NK-92 (cell line): ENCODE results near the gene ROR2.

ENCODE experiments used
- DNase-seq: peaks from one replicate; lab custom pipeline; 2025; ENCODE audit not compliant: unreplicated experiment; lab: John Stamatoyannopoulos, UW

ROR2 gene

GRCh38 chr9:91589101-91589553 is 360.9 kb downstream of the ROR2 start:
- no peak for DNase-seq

DNA sequence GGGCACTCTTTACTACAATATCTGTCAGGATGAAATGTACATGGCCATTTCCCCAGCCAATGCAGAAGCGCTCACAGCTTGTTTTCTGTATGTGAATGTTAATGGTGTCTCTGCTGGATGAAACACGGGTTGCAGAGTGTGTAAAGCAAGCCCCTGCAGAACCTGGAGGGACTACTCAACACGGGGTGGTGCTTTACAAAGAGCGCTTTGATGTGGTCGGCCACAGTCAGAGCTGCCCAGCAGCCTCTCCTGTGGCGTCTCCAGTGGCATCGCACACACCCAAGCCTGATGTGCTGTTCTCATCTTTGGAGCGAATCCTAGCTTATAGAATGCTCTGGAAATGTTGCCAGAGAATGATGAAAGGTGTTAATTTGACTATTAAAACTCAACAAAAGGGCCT is 363.7 kb downstream of the ROR2 start:
- DNase-seq: no peak

GRCh38 chr9:91583966-91584365 is 366.1 kb downstream of the ROR2 start:
- DNase-seq: no peak

DNA sequence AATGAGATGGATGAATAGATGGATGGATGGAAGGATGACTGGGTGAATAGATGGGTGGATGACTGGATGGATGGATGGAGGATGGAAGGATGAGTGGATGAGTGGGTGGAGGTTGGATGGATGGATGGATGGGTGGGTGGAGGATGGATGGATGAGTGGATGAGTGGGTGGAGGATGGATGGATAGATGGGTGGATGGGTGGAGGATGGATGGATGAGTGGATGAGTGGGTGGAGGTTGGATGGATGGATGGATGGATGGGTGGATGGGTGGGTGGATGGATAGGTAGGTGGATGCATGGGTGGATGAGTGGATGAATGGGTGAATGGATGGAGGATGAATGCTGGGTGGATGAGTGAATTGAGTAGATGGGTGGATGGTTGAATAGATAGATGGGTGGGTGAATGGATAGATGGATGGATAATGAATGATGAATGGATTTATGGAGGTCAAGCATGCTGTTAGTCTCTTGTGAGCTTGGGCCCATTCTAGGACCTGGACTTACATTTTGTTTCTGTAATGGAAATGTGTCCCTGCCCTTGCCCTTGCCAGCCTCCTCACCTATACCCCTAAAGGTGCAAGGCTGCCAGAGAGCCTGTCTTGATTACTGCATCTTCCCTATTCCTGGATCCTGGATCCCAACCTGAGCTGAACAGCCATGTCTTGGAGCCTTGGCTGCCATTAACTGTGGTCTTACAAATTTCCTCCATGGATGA is 366.7 kb downstream of the ROR2 start:
- DNase-seq: no peak

- DNase-seq: no peak
Observed at GRCh38 chr9:91582181-91582580, 367.8 kb downstream of the ROR2 start.

DNA sequence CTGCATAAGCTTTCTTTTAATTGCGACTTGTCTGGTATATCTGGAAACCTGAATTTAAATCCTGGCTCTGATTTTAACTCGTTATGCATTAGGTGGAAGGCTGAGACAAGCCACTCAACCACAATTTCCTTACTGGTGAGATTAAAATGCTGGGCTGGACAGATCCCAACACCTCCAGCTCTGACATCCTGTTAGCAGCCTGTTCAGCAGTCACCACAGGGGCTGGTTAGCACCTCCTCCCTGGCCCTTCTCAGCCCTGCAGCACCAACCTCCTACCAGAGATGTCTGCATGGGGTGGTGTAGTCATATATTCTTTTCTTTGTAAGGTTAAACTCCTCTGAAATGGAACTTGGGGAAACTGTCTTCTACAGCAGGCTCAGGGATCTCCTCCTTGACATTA is 369.9 kb downstream of the ROR2 start:
- no peak for DNase-seq

DNA sequence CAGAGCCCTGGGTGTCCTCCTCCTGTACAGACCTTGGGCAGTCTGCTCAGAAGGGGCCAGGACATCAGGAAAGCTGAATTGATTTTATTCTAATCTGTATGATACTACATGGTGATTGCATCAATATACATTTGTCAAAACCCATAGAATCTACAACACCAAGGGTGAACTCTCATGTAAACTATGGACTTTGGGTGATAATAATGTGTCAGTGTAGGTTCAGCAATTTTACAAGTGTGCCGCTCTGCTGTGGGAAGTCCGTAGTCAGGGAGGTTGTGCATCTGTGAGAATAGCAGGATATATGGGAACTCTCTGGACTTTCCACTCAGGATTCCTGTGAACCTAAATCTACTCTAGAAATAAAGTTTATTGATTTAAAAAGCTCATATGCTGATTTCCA is 371.1 kb downstream of the ROR2 start:
- no peak for DNase-seq

DNA sequence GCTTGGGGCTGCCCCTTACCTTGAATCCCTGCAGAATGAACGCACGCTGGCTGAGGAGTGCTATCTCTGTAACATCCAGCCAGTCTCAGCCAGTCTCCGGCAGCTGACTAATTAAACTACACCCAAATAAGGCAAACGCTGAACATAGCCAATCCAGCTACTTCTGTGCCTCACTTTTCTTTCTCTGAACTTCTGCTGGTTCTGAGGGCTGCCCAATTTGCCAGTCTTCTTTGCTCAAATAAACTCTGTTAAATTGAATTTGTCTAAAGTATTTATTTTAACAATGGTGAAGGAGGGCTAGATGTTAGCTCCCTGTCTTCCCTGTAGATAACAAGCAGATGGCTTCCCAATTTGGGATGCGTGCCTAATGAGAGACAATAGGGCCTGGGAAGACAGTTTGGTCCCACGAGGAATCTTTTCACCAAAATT is 372.4 kb downstream of the ROR2 start:
- DNase-seq: no peak

GRCh38 chr9:91572811-91573210 is 377.2 kb downstream of the ROR2 start:
- DNase-seq: no peak

DNA sequence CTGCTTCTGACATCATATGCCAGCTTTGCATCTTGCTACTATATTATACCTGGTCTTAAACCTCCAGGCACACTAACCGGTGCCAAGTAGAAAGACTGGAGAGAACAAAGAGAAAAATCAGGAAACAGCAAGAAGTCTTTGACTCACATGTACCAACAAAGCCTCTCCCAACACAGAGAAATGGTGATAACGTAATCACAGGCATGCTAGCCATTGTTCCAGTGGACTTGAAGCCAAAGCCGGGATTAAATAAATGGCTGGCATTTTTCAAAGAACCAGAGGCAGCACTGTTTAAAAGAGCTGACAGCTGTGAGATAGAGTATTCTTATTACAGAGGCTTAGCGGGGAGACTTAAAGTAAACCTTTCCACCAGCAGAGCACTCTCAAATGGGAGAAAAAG is 378.0 kb downstream of the ROR2 start:
- DNase-seq: no peak

GRCh38 chr9:91571036-91571435 is 379.0 kb downstream of the ROR2 start:
- no peak for DNase-seq

GRCh38 chr9:91567642-91568274 is 382.3 kb downstream of the ROR2 start:
- DNase-seq: no peak

GRCh38 chr9:91564081-91564670 is 385.9 kb downstream of the ROR2 start:
- no peak for DNase-seq

GRCh38 chr9:91562416-91562815 is 387.6 kb downstream of the ROR2 start:
- no peak for DNase-seq

- no peak for DNase-seq
Observed at GRCh38 chr9:91560301-91560700, 389.7 kb downstream of the ROR2 start.

- DNase-seq: no peak
Observed at GRCh38 chr9:91558879-91559278, 391.1 kb downstream of the ROR2 start.

DNA sequence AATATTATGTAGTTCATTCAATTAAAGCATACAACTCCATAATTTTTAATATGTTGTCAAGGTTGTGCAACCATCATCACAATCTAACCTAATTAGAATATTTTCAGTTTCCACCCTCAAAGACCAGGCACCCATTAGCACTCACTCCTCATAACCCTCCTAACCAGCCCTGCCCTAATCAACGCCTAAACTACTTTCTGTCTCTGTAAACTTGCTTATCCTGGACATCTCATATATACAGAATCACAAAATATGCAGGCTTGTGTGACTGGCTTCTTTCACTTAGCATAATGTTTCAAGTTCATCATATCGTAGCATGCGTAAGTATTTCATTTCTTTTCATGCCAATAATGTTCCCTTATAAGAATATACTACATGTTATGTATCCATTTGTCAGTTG is 391.6 kb downstream of the ROR2 start:
- no peak for DNase-seq

DNA sequence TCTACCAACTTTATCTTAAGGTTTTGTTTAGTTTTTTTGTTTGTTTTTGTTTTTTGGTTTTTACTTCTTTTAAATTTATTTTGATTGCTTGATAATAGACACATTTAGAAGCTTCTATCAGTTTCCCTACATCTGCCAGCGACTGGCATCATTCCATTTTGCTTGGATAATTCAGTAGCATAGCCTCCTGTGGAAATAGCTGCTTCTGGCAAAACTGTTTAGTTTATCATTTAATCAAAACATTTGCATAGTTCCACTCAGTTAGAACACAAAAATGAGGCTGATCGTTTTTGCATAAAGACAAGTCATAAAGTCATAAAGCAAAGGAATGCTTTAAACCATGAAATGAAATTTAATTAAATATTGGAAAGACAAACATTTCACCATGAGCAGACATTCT is 392.7 kb downstream of the ROR2 start:
- DNase-seq: no peak

DNA sequence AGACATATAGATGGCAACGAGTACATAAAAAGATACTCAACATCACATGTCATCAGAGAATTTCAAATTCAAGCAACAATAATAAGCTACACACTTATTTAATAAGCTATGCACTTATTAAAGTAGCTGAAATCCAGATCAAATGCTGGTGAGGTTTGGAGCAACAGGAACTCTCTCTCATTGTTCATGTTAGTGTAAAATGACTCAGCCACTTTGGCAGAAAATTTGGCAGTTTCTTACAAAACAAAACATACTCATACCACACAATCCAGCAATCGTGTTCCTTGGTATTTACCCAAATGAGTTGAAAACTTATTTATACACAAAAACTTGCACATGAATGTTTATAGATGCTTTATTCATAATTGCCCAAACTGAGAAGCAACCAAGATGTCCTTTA is 394.9 kb downstream of the ROR2 start:
- DNase-seq: no peak

DNA sequence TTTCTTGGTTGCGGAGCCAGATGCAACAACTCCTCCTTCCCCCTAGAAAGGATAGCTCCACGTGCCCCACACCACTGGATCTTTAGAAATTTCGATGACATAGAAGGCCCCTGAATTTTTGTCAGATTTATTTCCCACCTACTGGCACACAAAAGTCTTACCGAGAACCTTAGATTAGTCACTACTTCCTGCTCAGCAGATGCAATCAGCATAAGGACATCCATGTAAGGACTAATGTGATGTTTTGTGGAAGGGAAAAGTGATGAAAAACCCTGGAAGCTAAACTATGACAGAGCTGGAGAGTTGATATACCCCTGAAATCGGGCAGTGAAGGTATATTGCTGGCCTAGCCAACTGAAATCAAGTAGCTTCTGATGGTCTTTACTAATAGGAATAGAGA is 400.9 kb downstream of the ROR2 start:
- no peak for DNase-seq

GRCh38 chr9:91547081-91547480 is 402.9 kb downstream of the ROR2 start:
- no peak for DNase-seq

DNA sequence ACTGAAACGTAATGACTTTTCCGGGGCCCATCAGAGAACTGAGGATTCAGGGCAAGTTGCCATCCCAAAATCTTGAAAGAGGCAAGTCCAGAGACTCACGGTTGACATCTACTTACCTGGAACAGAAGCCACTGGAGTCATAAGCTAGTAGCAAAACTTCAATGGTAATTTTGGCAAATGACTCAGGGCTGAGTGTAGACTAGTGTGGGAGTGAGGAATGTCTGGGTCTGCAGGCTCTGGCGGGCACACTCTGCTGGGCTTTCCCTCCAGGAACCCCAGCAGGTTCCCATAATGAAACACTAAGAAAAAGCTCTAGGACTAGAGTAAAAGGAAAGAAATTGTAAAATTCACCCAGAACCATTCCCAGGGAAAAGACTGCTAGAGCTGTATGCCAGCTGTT is 403.5 kb downstream of the ROR2 start:
- DNase-seq: no peak
